ENCODE data around the gene IL17RD. TPM values are rescaled to one million over a fixed set of nuclear protein-coding genes. Genes with fewer than 3 reads are reported as not detected.

IL17RD gene
- total and polyA plus RNA-seq, 9 of the 15 experiments (the other 6 are each of a cell fraction or from before 2014, with no cell fraction given): under 0.01 to 0.09 (median 0.04) TPM; not detected in 4

GRCh38 chr3:57074135-57074534, 91.0 kb downstream of the IL17RD start:
- Histone ChIP-seq H3K9me1 (ENCODE audit: control insufficient read depth, insufficient read depth, low read length) (no peaks in the 10 kb centered on the region), H4K20me1 (replicated peaks; ENCODE audit: control insufficient read depth, insufficient read depth, low read length) (no peaks in the 10 kb centered on the region), H3K79me2 (ENCODE audit: control insufficient read depth, insufficient read depth, low read length) (no peaks in the 10 kb centered on the region), H2AFZ (ENCODE audit: low read depth, low read length) (no peak overlapping the region), H3K4me2 (ENCODE audit: insufficient read depth, low read length) (no peak overlapping the region), H3K9me3 (replicated peaks; ENCODE audit: control insufficient read depth, insufficient read depth, low read depth, low read length) (no peaks in the 10 kb centered on the region), H3K4me3 (no peak overlapping the region), H3K36me3 (ENCODE audit: control insufficient read depth, insufficient read depth, low read length) (no peaks in the 10 kb centered on the region), H3K27me3 (ENCODE audit: control insufficient read depth in 2 of 2, insufficient read depth in 2 of 2, low read length in 2 of 2) (no peaks in the 10 kb centered on the region), H3K4me1 (replicated peaks in 1 of 2; ENCODE audit: control insufficient read depth in 2 of 2, insufficient read depth in 2 of 2, low read length in 2 of 2) (peaks cover 0 to 10% of the 10 kb centered on the region in 2 experiments; a peak in 3 of 5 replicates), H3K27ac (ENCODE audit: extremely low read depth, low read depth, low read length) (no peak overlapping the region), H3K9ac (ENCODE audit: insufficient read depth in 1 of 2, low read depth in 2 of 2, low read length in 2 of 2) (no peak overlapping the region)
- ChIA-PET CTCF (ENCODE audit: low intra/inter-chr PET ratio) (no interaction called here), POLR2A (no interaction called here)
- intact Hi-C loops (cut with micrococcal nuclease): no loop called here
- TF ChIP-seq MCM3 (IDR thresholded peaks at IDR 0.05) (no peak), MYC (IDR thresholded peaks at IDR 0.05; ENCODE audit: low read depth, low read length) (no peak), MYC (CRISPR knock-in tag; IDR thresholded peaks at IDR 0.05; ENCODE audit: borderline replicate concordance, low read depth) (no peak), ZFP36 (IDR thresholded peaks at IDR 0.05; ENCODE audit: low read depth, low read length, partially characterized antibody) (no peak), ELF4 (CRISPR knock-in tag; IDR thresholded peaks at IDR 0.05) (no peak), ZNF354B (CRISPR knock-in tag; IDR thresholded peaks at IDR 0.05) (no peak), SIN3A (IDR thresholded peaks at IDR 0.05; ENCODE audit: borderline replicate concordance in 2 of 2, control insufficient read depth in 1 of 2, low read depth in 2 of 2, low read length in 2 of 2) (no peak), ZFPM2 (CRISPR knock-in tag; IDR thresholded peaks at IDR 0.05) (no peak), MAZ (CRISPR knock-in tag; conservative IDR thresholded peaks at IDR 0.05 in 1 of 2, IDR thresholded peaks at IDR 0.05 in 1 of 2) (no peak), GTF3C2 (IDR thresholded peaks at IDR 0.05; ENCODE audit: borderline replicate concordance, extremely low read depth, insufficient read length) (no peak)
- WGBS (ENCODE audit: insufficient coverage, low coverage, missing lambda C conversion rate): 18% methylated on average over 4 of the region's 4 CpGs
- ATAC-seq (no peak), FAIRE-seq (no peak), DNase-seq (ENCODE audit: extremely low read depth in 1 of 4, low spot score in 3 of 4) (no peak)
- in situ Hi-C loops (cut with MboI): no loop called here
- BruUV-seq (replicated peaks): no TSS peak

Measured in K562 (cell line).